HEK293 (cell line): ENCODE results near the gene MVP.

ENCODE experiments used
- CTCF ChIA-PET: fragments of 350-600 bp; formaldehyde crosslinking; extraction: SDS; loops from one replicate; lab custom pipeline; 2021; ENCODE audit warnings: antibody characterized with exemption; lab: Yijun Ruan, JAX
- POLR2A ChIA-PET: fragments of 300-600 bp; formaldehyde crosslinking; extraction: SDS; loops from one replicate; lab custom pipeline; 2020; ENCODE audit warnings: antibody characterized with exemption, inconsistent platforms; lab: Yijun Ruan, JAX
- H3K27ac ChIP-seq: fragments of 200-500 bp; sonication (Bioruptor generic); 2 replicates; pipeline ENCODE4 v1.5.1; 2014; ENCODE audit warnings: low read depth, low read length, control low read depth, inconsistent platforms; ENCODE audit errors: extremely low read depth
- H3K36me3 ChIP-seq, 2 experiments: fragments of 200-500 bp in 1 of 2; sonication (Bioruptor generic) in 1 of 2; 1 replicate in 1 of 2; 2 replicates in 1 of 2; pipeline ENCODE4 v1.5.1; 2014 to 2017; ENCODE audit warnings: inconsistent platforms in 2 of 2, low read length in 2 of 2; ENCODE audit not compliant: control insufficient read depth in 2 of 2, insufficient read depth in 1 of 2
- H3K4me1 ChIP-seq: fragments of 200-500 bp; sonication (Bioruptor generic); 2 replicates; pipeline ENCODE4 v1.5.1; 2014; ENCODE audit warnings: mild to moderate bottlenecking, low read length, inconsistent platforms; ENCODE audit not compliant: control insufficient read depth, insufficient read depth
- H3K4me3 ChIP-seq: 2 replicates; pipeline ENCODE4 v1.5.1; 2011; ENCODE audit warnings: low read depth, mild to moderate bottlenecking, control low read depth, low read length, moderate library complexity
- H3K9me3 ChIP-seq: fragments of 200-500 bp; sonication (Bioruptor generic); 2 replicates; pipeline ENCODE4 v1.5.1; 2014; ENCODE audit warnings: low read depth, low read length, inconsistent platforms; ENCODE audit not compliant: control insufficient read depth, insufficient read depth
- IKZF3 ChIP-seq: fragments of 450-650 bp; IDR thresholded peaks from 2 replicates; pipeline ENCODE4 v1.5.0; 2018; ENCODE audit warnings: missing biosample characterization, mild to moderate bottlenecking, missing genetic modification characterization, moderate library complexity
- PRDM1 ChIP-seq: fragments of 450-650 bp; formaldehyde crosslinking; IDR thresholded peaks from 2 replicates; pipeline ENCODE4; 2016; ENCODE audit warnings: missing biosample characterization, missing genetic modification characterization
- SP2 ChIP-seq: fragments of 450-650 bp; formaldehyde crosslinking; IDR thresholded peaks from 2 replicates; pipeline ENCODE4 v1.5.1; 2016; ENCODE audit warnings: missing biosample characterization, missing genetic modification characterization
- ZBTB17 ChIP-seq: fragments of 450-650 bp; formaldehyde crosslinking; IDR thresholded peaks from 2 replicates; pipeline ENCODE4 v1.5.1; 2016; ENCODE audit warnings: missing biosample characterization, missing genetic modification characterization
- ZBTB21 ChIP-seq: fragments of 450-650 bp; formaldehyde crosslinking; IDR thresholded peaks from 2 replicates; pipeline ENCODE4 v1.5.1; 2017; ENCODE audit warnings: missing biosample characterization, missing genetic modification characterization
- ZNF133 ChIP-seq: fragments of 450-650 bp; formaldehyde crosslinking; IDR thresholded peaks from 2 replicates; pipeline ENCODE4 v1.5.1; 2016; ENCODE audit warnings: missing biosample characterization, missing genetic modification characterization
- ZNF23 ChIP-seq: fragments of 450-650 bp; formaldehyde crosslinking; IDR thresholded peaks from 2 replicates; pipeline ENCODE4 v1.5.1; 2016; ENCODE audit warnings: missing biosample characterization, missing genetic modification characterization, borderline replicate concordance
- ZNF350 ChIP-seq: fragments of 450-650 bp; formaldehyde crosslinking; IDR thresholded peaks from 2 replicates; pipeline ENCODE4 v1.5.0; 2017; ENCODE audit warnings: missing biosample characterization, mild to moderate bottlenecking, missing genetic modification characterization
- ZNF473 ChIP-seq: fragments of 450-650 bp; formaldehyde crosslinking; IDR thresholded peaks from 2 replicates; pipeline ENCODE4 v1.5.1; 2017; ENCODE audit warnings: missing biosample characterization, missing genetic modification characterization
- ZNF571 ChIP-seq: fragments of 450-650 bp; formaldehyde crosslinking; IDR thresholded peaks from 2 replicates; pipeline ENCODE4 v1.5.0; 2017; ENCODE audit warnings: missing biosample characterization, missing genetic modification characterization
- ZNF768 ChIP-seq: fragments of 450-650 bp; formaldehyde crosslinking; IDR thresholded peaks from 2 replicates; pipeline ENCODE4 v1.5.1; 2018; ENCODE audit warnings: missing biosample characterization, mild to moderate bottlenecking, missing genetic modification characterization
- ZNF792 ChIP-seq: fragments of 450-650 bp; formaldehyde crosslinking; IDR thresholded peaks from 2 replicates; pipeline ENCODE4 v1.5.1; 2016; ENCODE audit warnings: missing biosample characterization, missing genetic modification characterization
- TF ChIP-seq, protein P1 (sequence below): fragments of 450-650 bp; formaldehyde crosslinking; IDR thresholded peaks from 2 replicates; pipeline ENCODE4 v1.5.1; 2016; ENCODE audit warnings: missing biosample characterization, missing genetic modification characterization, borderline replicate concordance
- TF ChIP-seq, protein P2 (sequence below): fragments of 450-650 bp; formaldehyde crosslinking; IDR thresholded peaks from 2 replicates; pipeline ENCODE4 v1.5.1; 2016; ENCODE audit warnings: missing biosample characterization, missing genetic modification characterization
- TF ChIP-seq, protein P3 (sequence below): IDR thresholded peaks from 2 replicates; pipeline ENCODE4 v1.6.1; 2011; ENCODE audit warnings: mild to moderate bottlenecking, low read depth, low read length, borderline replicate concordance
- TF ChIP-seq, protein P4 (sequence below): sonication (generic); formaldehyde crosslinking; IDR thresholded peaks from 2 replicates; pipeline ENCODE4 v1.8.1; 2022; ENCODE audit warnings: mild to moderate bottlenecking, moderate library complexity, missing genetic modification reagents

The MVP gene

DNA sequence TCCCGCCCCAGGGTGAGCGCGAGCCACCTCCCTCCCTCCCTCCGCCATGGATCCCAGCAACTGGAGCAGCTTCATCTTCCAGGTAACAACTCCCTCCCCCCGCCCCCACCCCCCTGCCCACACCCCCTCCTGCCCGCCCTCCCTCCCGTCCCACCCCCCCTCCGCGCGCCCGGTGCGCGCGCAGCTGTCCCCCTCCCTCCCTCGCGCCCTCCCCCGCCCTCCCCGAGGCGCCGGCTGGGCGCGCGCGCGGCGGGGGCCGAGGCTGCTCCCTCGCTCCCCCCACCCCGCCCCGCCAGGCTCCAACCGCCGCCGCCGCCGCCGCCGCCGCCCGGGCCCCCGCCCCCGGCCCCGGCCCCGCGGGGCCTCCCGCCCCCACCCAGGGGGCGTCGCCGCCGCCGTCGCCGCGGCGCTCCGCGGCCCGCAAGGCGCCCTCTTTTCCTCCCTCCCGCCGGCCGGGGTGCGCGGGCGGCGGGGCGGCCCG, 14.1 kb upstream of the MVP start, which contains the start of gene MAZ (continued):
- TF ChIP-seq ZNF350 (tag by site-specific recombination) = no peak
- TF ChIP-seq, protein P1, sequence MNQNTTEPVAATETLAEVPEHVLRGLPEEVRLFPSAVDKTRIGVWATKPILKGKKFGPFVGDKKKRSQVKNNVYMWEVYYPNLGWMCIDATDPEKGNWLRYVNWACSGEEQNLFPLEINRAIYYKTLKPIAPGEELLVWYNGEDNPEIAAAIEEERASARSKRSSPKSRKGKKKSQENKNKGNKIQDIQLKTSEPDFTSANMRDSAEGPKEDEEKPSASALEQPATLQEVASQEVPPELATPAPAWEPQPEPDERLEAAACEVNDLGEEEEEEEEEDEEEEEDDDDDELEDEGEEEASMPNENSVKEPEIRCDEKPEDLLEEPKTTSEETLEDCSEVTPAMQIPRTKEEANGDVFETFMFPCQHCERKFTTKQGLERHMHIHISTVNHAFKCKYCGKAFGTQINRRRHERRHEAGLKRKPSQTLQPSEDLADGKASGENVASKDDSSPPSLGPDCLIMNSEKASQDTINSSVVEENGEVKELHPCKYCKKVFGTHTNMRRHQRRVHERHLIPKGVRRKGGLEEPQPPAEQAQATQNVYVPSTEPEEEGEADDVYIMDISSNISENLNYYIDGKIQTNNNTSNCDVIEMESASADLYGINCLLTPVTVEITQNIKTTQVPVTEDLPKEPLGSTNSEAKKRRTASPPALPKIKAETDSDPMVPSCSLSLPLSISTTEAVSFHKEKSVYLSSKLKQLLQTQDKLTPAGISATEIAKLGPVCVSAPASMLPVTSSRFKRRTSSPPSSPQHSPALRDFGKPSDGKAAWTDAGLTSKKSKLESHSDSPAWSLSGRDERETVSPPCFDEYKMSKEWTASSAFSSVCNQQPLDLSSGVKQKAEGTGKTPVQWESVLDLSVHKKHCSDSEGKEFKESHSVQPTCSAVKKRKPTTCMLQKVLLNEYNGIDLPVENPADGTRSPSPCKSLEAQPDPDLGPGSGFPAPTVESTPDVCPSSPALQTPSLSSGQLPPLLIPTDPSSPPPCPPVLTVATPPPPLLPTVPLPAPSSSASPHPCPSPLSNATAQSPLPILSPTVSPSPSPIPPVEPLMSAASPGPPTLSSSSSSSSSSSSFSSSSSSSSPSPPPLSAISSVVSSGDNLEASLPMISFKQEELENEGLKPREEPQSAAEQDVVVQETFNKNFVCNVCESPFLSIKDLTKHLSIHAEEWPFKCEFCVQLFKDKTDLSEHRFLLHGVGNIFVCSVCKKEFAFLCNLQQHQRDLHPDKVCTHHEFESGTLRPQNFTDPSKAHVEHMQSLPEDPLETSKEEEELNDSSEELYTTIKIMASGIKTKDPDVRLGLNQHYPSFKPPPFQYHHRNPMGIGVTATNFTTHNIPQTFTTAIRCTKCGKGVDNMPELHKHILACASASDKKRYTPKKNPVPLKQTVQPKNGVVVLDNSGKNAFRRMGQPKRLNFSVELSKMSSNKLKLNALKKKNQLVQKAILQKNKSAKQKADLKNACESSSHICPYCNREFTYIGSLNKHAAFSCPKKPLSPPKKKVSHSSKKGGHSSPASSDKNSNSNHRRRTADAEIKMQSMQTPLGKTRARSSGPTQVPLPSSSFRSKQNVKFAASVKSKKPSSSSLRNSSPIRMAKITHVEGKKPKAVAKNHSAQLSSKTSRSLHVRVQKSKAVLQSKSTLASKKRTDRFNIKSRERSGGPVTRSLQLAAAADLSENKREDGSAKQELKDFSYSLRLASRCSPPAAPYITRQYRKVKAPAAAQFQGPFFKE (tag by site-specific recombination) = no peak
- TF ChIP-seq SP2 (tag by site-specific recombination) = no peak
- no peak for TF ChIP-seq ZBTB17 (tag by site-specific recombination)
- TF ChIP-seq, protein P2, sequence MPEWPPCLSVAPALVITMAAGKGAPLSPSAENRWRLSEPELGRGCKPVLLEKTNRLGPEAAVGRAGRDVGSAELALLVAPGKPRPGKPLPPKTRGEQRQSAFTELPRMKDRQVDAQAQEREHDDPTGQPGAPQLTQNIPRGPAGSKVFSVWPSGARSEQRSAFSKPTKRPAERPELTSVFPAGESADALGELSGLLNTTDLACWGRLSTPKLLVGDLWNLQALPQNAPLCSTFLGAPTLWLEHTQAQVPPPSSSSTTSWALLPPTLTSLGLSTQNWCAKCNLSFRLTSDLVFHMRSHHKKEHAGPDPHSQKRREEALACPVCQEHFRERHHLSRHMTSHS = no peak
- TF ChIP-seq PRDM1 (tag by site-specific recombination) = no peak
- no peak for TF ChIP-seq ZNF133
- TF ChIP-seq, protein P3, sequence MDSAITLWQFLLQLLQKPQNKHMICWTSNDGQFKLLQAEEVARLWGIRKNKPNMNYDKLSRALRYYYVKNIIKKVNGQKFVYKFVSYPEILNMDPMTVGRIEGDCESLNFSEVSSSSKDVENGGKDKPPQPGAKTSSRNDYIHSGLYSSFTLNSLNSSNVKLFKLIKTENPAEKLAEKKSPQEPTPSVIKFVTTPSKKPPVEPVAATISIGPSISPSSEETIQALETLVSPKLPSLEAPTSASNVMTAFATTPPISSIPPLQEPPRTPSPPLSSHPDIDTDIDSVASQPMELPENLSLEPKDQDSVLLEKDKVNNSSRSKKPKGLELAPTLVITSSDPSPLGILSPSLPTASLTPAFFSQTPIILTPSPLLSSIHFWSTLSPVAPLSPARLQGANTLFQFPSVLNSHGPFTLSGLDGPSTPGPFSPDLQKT = no peak
- TF ChIP-seq ZNF768 = no peak

DNA sequence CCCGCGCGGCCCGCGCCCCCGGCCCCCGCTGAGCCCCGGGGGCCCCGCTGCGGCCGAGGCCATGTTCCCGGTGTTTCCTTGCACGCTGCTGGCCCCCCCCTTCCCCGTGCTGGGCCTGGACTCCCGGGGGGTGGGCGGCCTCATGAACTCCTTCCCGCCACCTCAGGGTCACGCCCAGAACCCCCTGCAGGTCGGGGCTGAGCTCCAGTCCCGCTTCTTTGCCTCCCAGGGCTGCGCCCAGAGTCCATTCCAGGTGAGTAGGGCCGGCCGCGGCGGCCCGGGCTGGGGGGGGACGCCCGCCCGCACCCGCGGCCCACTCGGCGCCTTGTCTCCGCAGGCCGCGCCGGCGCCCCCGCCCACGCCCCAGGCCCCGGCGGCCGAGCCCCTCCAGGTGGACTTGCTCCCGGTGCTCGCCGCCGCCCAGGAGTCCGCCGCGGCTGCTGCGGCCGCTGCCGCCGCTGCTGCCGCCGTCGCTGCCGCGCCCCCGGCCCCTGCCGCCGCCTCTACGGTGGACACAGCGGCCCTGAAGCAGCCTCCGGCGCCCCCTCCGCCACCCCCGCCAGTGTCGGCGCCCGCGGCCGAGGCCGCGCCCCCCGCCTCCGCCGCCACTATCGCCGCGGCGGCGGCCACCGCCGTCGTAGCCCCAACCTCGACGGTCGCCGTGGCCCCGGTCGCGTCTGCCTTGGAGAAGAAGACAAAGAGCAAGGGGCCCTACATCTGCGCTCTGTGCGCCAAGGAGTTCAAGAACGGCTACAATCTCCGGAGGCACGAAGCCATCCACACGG, 13.4 kb upstream of the MVP start:
- ChIA-PET POLR2A (interaction anchor here (0.6 to 4.0 kb wide), 20 partner anchors 10 to 1227 kb away, joined by 3 to 106 read pairs (median 4); partner anchors contain the start of genes ALDOA, ASPHD1, HIRIP3 and KCTD13), CTCF (interaction anchor here (0.7 to 3.0 kb wide), 9 partner anchors 9 to 1240 kb away, joined by 3 to 23 read pairs (median 4); partner anchors contain the start of genes HIRIP3, INO80E, MVP and PAGR1)
- no peaks in the 10 kb centered on the region for H3K9me3 ChIP-seq
- H3K4me1 ChIP-seq = peaks cover 17% of the 10 kb centered on the region
- TF ChIP-seq ZBTB21 (tag by site-specific recombination) = no peak
- TF ChIP-seq ZNF473 = no peak
- TF ChIP-seq, protein P4, sequence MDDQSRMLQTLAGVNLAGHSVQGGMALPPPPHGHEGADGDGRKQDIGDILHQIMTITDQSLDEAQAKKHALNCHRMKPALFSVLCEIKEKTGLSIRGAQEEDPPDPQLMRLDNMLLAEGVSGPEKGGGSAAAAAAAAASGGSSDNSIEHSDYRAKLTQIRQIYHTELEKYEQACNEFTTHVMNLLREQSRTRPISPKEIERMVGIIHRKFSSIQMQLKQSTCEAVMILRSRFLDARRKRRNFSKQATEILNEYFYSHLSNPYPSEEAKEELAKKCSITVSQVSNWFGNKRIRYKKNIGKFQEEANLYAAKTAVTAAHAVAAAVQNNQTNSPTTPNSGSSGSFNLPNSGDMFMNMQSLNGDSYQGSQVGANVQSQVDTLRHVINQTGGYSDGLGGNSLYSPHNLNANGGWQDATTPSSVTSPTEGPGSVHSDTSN (CRISPR knock-in tag) = peak; percentile 61; the same call in 1 of the 2 replicates
- no peak for TF ChIP-seq ZNF571 (tag by site-specific recombination)
- no peak for TF ChIP-seq IKZF3
- TF ChIP-seq ZNF792 (tag by site-specific recombination) = no peak
- TF ChIP-seq ZNF23 = no peak
- peak overlapping the region; percentile 100 for H3K27ac ChIP-seq
- peaks cover 0 to 59% of the 10 kb centered on the region in 2 experiments; a peak in 2 of 3 replicates for H3K36me3 ChIP-seq
- peak overlapping the region; percentile 67 for H3K4me3 ChIP-seq
